GM18907 (cell line): Measurements from ENCODE around the gene CHGA.

Experiments used
- ATAC-seq: cut with Tn5 transposase; IDR thresholded peaks from one replicate; pipeline ENCODE4 v1.9.1; 2021; ENCODE audit warnings: mild to moderate bottlenecking, moderate library complexity; ENCODE audit not compliant: unreplicated experiment

The CHGA gene

DNA sequence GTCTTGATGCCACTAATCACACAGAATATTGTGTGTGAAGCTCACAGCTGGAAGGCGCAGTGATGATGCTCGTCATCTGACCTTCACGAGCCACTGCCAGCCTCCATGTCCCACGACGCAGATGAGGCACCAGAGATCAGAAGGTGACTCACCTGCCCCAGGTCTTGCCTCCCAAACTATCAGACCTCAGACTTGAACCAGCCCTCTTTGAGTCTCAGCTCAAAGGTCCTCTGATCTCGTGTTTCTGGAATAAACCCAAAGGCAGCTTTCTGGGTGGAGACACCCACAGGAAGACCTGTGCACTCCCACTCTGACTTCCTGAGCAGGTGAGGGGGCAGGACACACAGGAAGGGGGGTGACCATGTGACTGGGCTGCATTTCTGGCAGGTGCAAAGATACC is 19.6 kb upstream of the CHGA start:
- no peak for ATAC-seq

DNA sequence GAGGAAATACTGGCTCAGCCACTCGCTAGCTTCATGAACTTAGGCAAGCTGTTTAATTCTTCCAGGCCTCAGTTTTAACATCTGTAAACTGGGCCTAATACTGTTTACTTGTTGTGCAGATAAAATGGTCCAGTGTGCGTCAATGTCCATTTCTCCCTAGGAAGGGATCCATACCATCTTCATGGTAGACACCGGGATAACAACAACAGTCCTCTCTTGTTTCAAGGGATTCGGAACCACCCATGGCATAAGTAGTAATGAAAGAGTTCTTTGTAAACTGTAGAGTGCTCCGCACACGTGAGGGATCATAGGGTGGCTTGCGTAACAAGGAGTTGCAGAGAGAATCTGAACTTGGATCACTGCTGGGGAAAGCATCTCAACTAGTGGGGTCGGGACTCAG is 17.3 kb upstream of the CHGA start:
- no peak for ATAC-seq

DNA sequence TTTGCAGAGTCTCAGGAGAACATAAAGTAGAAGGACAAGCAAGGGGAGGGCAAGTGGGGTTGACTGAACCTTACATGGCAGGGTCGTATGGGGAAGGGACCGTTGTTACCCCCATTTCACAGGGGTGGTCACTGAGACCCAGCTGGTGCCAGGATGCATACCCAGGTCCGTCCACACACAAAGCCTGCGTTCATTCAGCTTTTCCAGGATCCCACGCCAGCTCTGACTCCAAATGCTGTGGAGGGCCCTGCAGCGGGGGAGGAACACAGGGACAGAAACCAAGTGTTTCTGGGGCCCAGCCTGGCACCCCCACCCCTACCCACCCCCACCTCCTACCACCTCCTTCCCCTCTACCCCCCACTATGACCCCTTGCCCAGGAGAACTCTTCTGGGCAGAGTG is 16.5 kb upstream of the CHGA start:
- no peak for ATAC-seq

DNA sequence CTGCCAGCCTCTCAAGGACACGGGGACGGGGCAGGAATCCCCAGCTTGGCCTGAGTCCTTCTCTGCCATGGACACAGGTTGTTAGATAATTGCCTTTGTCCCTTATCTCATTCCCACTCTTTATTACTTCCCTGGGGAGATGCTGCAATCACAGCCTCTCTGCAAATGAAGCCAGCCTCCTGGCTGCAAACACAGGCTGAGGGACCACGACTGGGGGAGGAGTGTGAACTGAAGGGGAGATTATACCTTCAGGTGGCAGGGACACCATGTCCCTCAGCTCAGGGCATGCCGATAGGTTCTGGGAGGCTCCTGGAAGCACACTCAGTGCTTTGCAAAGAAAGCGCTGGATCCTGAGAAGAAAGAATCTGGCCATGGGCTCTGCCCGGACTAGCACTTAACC is 16.1 kb upstream of the CHGA start:
- ATAC-seq = no peak

DNA sequence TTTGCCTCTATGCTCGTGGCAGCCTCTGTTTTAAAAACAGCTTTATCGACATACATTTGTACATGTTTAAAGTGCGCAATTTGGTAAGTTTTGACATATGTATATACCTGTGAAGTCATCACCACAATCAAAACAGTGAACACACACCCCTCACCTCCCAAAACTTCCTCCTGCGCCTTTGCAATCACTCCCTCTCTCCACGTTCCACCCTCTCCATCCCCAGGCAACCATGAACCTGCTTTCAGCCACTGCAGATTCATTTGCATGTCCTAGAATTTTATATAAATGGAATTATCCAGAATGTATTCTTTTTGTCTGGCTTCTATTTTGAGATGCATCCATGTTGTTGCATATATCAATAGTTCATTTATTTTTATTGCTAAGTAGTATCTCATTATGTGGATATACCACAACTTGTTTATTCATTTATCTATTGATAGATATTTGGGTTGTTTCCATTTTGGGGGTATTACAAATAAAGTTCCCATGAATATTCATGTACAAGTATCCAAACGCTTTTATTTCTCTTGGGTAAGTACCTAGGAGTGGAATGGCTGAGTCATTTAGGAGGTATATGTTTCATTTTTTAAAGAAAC is 15.5 kb upstream of the CHGA start:
- ATAC-seq = no peak

DNA sequence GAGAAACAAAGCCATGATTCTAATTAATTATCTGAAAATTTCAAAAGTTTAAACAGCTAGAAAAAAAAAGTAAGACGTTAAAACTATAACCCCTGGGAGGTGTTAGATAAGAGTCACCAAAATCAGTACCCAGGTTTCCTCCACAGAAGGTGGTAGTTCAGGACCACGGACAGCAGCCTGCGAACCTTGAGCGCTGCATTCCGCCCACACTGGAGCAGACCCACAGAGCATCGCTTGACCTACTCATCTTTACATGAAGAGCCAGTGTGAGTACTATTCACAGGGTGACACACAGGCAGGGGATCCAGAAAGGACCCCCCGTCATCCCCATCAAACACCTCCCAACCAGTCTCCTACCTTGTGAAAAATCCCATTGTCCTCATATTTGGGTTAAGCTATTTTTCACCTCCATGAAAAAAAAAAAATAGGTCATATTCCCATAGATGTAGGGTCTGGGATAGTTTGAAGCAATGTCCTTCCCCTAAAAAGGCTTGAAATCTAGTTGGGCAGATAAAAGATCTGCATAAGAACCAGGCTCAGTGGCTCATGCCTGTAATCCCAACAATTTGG is 8.8 kb upstream of the CHGA start:
- no peak for ATAC-seq

DNA sequence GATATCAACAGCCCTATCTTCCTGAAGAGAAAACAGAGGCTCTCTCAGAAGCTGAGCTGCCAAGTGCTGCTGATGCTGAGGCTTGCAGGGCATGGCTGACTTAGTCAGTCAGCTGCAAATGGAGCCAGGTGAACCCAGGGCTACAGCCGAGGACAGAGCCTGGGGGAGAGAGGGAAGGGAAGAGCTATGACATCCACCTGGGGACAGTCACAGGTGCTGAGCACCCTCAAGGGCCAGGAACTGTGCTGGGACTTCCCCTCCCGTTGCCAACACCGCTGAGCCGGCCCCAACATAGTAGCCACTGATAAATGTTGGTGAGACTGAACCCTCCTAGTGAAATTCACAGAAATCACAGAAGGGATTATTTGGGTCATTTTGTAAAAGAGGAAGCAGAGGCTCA is 6.7 kb upstream of the CHGA start:
- ATAC-seq = no peak

DNA sequence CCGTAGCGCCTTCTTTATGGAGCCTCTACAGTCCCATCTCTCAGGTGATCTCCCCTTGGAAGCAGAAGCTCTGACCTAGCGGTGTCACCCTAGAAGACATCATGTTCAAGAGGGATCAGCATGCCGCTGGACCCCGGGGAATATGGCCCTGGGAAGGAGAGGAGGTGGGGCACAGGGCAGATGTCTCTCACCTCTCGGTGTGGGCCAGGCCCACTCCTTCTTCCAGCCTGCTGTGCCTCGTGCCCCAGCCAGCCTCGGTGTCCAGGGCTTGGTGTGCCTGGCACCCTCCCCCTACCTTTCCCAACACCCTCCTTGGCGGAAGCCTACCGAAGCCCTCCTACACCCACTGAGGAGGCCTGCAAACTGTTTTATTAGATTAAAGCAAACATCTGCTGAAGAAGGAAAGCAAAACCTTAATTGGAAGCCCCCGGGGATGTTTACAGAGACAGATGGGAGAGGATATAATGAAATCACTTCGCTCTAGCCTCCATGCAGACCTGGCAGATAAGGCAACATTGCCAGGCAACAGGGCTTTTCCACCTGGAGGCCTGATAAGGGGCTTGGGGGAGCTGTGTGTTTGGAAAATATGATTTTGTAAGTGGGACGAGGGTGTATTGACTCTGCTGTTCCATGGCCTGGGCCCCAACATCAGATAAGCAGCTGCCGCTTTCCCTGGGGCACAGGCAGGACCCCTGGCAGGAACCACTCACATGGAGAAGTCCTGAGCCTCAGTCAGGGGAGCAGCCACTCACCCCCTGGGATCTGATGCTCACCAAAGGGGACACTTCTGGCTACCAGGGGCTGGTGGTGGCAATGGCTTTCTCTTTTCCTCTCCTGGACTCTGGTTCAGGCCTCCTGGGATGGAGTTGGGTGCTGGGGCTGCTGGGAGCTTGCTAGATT is 5.7 kb upstream of the CHGA start:
- ATAC-seq = no peak

DNA sequence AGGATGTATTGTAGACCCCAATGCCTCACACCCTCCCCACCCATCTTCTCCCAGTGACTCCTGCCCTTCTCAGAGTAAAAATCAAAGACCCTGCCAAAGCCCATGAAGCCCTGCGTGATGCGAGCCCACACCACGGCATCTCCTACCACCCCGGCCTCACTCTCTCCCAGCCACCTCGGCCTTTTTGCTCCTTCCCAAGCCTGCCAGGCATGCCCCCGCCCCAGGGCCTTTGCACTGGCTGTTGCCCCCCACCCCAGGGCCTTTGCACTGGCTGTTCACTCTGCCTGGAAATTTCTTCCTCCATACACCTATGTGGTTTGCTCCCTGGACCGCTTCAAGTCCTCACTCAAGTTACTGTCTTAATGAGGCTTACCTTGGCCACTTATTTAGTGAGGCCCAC is 5.0 kb upstream of the CHGA start:
- ATAC-seq = no peak

DNA sequence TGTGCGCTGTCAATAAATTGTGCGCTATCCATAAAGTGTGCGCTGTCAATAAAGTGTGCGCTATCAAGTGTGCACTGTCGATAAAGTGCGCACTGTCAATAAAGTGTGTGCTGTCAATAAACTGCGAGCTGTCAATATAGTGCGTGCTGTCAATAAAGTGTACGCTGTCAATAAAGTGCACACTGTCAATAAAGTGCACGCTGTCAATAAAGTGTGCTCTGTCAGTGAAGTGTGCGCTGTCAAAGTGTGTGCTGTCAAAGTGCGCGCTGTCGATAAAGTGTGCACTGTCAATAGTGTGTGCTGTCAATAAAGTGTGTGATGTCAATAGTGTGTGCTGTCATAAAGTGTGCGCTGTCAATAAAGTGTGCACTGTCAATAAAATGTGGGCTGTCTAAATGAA is 2.9 kb upstream of the CHGA start:
- no peak for ATAC-seq

DNA sequence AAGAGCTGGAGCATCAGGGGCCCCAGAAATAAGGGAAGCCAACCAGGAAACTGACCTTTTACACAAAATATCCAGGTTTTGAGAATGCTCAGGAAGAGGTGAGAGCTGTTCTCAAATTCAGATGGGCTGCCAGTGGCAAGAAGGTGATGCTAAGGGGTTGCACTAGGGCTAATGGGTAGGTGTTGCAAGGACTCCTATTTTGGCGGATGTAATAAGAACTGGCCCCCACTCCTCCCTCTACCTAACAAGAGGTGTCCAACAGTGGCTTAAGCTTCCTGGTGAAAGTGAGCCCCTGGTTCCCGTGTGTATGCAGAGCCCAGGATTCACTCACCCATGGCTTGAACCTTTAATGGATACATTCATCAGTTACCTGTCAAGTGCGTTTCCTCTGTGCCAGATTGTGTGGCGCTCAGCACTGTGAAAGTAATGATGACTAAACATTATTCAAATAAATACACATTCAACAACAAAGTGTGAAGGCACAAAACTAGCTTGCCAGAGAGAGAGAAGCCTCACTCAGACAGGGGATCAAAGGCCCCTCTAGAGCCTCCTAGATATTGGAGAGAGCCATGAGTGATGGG is 705 bp upstream of the CHGA start:
- ATAC-seq = no peak

DNA sequence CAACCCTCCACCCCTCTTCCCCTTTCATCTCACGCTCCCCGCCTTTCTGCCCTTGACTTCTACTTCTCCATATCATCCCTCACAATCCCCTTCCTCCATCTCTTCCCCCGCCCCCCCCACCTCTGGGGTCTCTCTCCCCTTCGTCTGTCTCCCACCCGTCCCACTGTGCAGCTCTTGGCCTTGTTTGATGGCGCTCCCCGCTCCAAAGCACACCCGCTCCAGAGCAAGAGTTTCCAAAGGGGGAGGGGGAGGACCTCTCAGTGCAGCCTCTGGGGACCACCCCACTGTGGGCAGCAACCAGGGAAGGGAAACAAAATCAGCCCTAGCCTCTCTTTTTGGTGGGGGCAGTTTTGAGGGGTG is 774 bp downstream of the CHGA start:
- ATAC-seq = no peak

DNA sequence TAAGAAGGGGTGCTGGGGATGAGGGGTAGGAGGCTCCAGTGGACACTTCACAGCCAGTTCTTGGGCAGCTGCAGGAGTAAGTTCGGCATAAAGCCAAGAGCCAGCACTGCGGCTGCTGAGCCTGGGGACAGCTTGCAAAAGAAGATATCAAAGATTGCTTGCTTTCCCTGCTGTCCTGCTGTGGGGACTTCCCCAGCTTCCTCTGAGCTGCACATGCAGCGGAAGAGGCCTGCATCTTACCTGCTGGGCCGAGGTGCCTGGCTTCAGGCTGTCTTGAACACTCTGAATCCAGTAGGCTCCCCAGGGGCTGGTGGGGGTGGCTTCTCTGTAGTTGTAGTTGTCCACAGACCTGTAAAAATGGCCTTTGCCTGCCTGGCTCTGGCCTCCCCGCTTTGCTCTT is 1.3 kb downstream of the CHGA start:
- no peak for ATAC-seq

DNA sequence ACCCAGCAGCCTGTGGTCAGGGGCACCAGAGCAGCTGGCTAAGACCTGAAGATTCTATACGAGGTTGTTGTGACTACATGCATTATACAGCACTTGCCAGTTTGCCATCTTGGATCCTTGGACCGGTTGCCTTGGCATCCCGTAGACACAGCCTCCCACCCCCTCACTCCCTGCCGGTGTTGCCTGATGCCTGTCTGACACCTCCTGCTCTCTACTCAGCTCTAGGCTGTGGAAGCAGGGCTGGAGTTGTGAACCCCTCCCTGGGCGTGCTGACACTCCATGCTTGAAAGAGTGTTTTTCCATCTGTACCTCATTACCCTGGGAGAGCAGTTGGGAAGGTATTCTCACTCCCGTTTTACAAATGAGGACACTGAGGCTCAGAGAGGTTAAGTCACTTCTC is 2.5 kb downstream of the CHGA start:
- no peak for ATAC-seq

DNA sequence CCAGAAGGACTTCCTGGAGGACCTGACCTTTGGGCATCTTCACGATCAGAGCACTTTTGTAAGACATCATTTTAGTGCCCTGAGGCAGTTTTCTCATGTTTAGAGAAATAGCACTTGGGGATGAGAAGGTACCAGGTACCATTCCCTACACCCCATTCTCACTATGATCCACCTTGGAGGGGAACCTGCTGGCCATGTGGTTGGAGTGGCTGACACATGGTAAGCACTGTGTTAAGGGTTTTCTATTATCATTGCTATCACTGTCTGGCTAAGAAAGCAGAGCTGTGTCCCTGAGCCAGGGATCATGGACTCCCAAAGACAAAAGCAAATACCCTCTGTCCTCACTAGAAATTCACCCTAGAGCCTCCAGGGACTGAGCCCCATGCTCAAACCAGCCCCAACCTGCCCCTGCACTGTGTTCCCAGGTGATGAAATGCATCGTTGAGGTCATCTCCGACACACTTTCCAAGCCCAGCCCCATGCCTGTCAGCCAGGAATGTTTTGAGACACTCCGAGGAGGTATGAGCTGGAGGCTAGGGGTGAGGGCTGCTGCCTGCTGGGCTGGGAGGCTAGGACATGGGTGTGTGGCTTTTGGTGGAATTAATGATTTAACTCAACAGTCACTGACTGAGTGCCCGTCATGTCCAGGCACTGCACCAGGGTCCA is 3.4 kb downstream of the CHGA start:
- no peak for ATAC-seq

DNA sequence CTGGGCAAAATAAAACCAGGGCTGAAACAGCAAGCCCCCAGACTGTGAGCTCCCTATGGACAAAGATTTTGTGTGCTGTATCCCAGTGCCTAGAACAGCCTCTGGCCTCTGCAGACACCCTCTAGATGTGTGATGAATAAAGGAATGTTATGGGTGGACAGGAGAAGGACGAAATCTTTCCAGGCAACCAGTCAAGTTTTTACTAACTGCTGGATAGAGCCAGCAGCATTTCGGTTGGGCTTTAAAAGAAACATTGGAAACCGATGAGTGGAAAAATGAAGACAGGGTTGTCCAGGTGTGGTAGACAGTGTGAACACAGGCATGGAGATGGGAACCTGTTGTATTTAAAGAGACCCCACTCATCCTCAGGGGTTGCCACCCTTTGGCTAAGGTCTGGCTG is 4.0 kb downstream of the CHGA start:
- no peak for ATAC-seq

DNA sequence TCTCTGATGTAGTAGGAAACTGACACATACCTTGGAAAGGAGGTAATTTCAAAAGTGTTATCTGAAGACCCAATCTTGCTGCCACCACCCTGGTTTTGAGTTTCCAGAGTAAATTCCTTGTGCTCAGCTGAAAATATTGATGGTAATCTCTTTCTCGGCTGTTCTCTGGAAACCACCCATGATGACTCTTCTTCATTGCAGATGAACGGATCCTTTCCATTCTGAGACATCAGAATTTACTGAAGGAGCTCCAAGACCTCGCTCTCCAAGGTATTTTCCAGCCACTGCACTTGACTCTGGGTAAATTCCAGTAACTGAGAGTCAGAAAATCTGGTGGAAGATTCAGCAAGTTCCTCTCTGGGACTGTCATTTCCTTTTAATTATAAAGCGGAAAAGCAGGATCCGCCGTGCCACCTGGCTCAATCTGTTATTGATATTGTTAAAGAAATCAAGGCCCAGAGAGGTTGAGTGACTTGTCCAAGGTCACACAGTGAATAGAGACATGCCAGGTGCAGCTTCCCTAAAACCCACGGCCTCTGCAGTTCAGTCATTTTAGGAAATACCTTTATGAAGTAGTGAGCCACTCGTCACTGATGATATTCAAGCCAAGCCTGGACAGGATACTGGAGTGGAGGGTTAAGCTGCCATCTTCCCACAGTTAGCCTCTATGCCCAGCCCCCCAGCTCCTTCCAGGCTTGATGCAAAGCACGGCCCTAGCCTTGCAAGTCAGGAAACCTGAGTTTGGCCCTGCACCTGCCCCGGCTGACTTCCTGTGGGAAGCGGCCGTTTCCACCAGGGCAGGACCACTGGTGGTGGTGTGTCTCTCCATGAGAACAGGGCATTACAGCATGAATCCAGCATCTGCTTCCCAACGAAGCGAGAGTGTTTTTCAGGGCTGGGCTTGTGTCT is 4.7 kb downstream of the CHGA start:
- no peak for ATAC-seq

DNA sequence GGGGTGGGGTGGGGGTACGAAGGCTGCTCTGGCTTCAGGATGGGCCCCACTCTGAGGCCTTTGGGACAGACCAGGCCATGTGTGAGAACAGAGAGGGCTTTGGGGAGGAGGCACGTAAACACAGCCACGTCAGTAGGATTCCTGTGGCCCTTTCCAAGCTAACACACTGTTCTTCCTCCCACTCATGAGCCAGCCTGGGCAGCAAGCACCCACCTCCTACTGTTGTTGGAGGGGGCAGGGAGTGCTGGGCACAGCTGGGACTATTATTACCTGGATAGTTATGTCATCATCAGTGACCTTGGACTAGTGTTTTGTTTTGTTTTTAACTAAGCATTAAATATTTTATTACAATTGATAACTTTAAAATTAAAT is 5.3 kb downstream of the CHGA start:
- no peak for ATAC-seq

DNA sequence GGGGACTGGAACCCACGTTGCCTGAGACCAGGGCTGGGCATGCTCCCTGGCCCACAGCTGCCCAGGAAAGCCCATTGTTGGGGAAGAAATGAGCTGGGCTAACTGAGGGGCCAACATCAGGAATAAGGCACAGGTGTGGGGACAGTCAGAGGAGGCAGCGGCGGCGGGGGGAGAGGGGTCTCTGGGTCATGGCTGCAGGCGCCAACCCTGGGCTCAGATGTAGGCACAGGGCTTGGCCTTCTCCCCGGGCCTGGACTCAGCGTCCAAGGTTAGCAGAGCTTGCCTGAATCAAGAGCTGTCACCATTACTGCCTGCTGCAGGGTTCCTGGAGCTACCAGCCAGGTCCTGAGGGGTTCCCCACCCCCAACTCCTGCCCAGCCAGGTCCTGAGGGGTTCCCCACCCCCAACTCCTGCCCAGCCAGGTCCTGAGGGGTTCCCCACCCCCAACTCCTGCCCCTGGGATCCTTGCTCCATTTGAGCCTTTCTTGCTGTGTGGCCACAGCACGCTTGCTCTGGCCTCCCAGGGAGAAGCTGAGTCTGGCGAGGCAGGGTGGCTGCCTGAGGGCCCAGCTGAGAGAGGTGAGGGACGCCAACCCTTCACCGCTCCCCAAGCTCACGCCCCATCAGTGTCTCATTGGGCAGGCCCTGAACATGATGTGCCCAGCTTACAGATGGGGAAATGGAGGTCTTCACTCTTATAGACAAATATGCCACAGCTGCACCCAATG is 6.2 kb downstream of the CHGA start:
- ATAC-seq = no peak
